Type B pancreatic cell (in vitro differentiated cells): ENCODE measurements around the gene FEZF1. TPM values are rescaled to one million over a fixed set of nuclear protein-coding genes. Genes with fewer than 3 reads are reported as not detected.

Source experiments
- DNase-seq: peaks from one replicate; pipeline ENCODE4 v3.0.0; 2021; ENCODE audit warnings: mixed read lengths; ENCODE audit not compliant: unreplicated experiment; ENCODE audit errors: extremely low spot score
- H3K27ac Mint-ChIP-seq: 2 replicates; pipeline ENCODE4 v1.8.0; 2021; ENCODE audit warnings: mild to moderate bottlenecking, mixed read lengths
- H3K27me3 Mint-ChIP-seq: 2 replicates; pipeline ENCODE4 v1.8.0; 2021; ENCODE audit warnings: mixed read lengths
- H3K36me3 Mint-ChIP-seq: 2 replicates; pipeline ENCODE4 v1.8.0; 2021; ENCODE audit warnings: mixed read lengths
- H3K4me1 Mint-ChIP-seq: one replicate; pipeline ENCODE4 v1.8.0; 2021; ENCODE audit warnings: mixed read lengths; ENCODE audit not compliant: unreplicated experiment
- H3K4me3 Mint-ChIP-seq: 2 replicates; pipeline ENCODE4 v1.8.0; 2021; ENCODE audit warnings: mild to moderate bottlenecking, mixed read lengths
- H3K9me3 Mint-ChIP-seq: 2 replicates; pipeline ENCODE4 v1.8.0; 2021; ENCODE audit warnings: mixed read lengths
- CTCF ChIP-seq: fragments of 200-600 bp; sonication (generic); conservative IDR thresholded peaks from 2 replicates; pipeline ENCODE4 v1.5.0; 2021; ENCODE audit warnings: antibody characterized with exemption, mild to moderate bottlenecking
- total RNA-seq: library from RNA; stranded (reverse); gene quantifications from 2 replicates; pipeline ENCODE4 v1.2.1, GENCODE V29; 2021; ENCODE audit warnings: low replicate concordance

Gene FEZF1
- total RNA-seq, 1 donor from 2014 or later = not detected

GRCh38 chr7:122340427-122340826, 35.9 kb upstream of the FEZF1 start:
- Mint-ChIP-seq H3K9me3 (no peaks in the 10 kb centered on the region), H3K27ac (no peak overlapping the region), H3K27me3 (peaks cover 13% of the 10 kb centered on the region), H3K4me1 (no peaks in the 10 kb centered on the region), H3K36me3 (no peaks in the 10 kb centered on the region), H3K4me3 (no peak overlapping the region)
- DNase-seq = no peak
- TF ChIP-seq CTCF = no peak

GRCh38 chr7:122339145-122339904, 34.8 kb upstream of the FEZF1 start:
- Mint-ChIP-seq H3K4me3 (no peak overlapping the region), H3K4me1 (no peaks in the 10 kb centered on the region), H3K36me3 (no peaks in the 10 kb centered on the region), H3K27me3 (peaks cover 12% of the 10 kb centered on the region), H3K27ac (no peak overlapping the region), H3K9me3 (no peaks in the 10 kb centered on the region)
- DNase-seq = no peak
- TF ChIP-seq CTCF = no peak

GRCh38 chr7:122337011-122337410, 32.5 kb upstream of the FEZF1 start:
- H3K4me3 Mint-ChIP-seq = no peak overlapping the region
- H3K9me3 Mint-ChIP-seq = no peaks in the 10 kb centered on the region
- H3K4me1 Mint-ChIP-seq = no peaks in the 10 kb centered on the region
- no peaks in the 10 kb centered on the region for H3K36me3 Mint-ChIP-seq
- DNase-seq = no peak
- TF ChIP-seq CTCF = no peak
- H3K27me3 Mint-ChIP-seq = peaks cover 19% of the 10 kb centered on the region
- H3K27ac Mint-ChIP-seq = no peak overlapping the region

- no peaks in the 10 kb centered on the region for H3K9me3 Mint-ChIP-seq
- no peak overlapping the region for H3K27ac Mint-ChIP-seq
- H3K27me3 Mint-ChIP-seq = peaks cover 51% of the 10 kb centered on the region
- TF ChIP-seq CTCF = no peak
- no peaks in the 10 kb centered on the region for H3K4me1 Mint-ChIP-seq
- H3K4me3 Mint-ChIP-seq = no peak overlapping the region
- DNase-seq = no peak
- no peaks in the 10 kb centered on the region for H3K36me3 Mint-ChIP-seq
Measured at GRCh38 chr7:122329145-122329802, 24.7 kb upstream of the FEZF1 start.

- no peak overlapping the region for H3K4me3 Mint-ChIP-seq
- TF ChIP-seq CTCF = no peak
- H3K36me3 Mint-ChIP-seq = no peaks in the 10 kb centered on the region
- no peak for DNase-seq
- H3K27me3 Mint-ChIP-seq = peaks cover 50% of the 10 kb centered on the region
- no peaks in the 10 kb centered on the region for H3K9me3 Mint-ChIP-seq
- H3K27ac Mint-ChIP-seq = no peak overlapping the region
- no peaks in the 10 kb centered on the region for H3K4me1 Mint-ChIP-seq
Measured at GRCh38 chr7:122327969-122328368, 23.4 kb upstream of the FEZF1 start.
